Esophagus squamous epithelium (tissue), 4 donors: ENCODE data around the gene ANKRD63.

Source experiments
- CTCF ChIP-seq, 6 experiments: fragments of 450-650 bp in 4 of 6; fragments of 200-600 bp in 2 of 6; sonication (generic) in 2 of 6; IDR thresholded peaks; one replicate each; pipeline ENCODE4 v1.5.1; 2016 to 2019; ENCODE audit warnings: antibody characterized with exemption in 6 of 6, mild to moderate bottlenecking in 4 of 6, moderate library complexity in 4 of 6
- POLR2A ChIP-seq, 4 donors: fragments of 450-650 bp; IDR thresholded peaks; one replicate each; pipeline ENCODE4 v1.6.1; 2017; ENCODE audit warnings: antibody characterized with exemption in 4 of 4, mild to moderate bottlenecking in 4 of 4, moderate library complexity in 3 of 4

GRCh38 chr15:40306908-40307307, 24.0 kb upstream of the ANKRD63 start:
- TF ChIP-seq CTCF (IDR thresholded peaks at IDR 0.05) = no peak
- no peak for TF ChIP-seq POLR2A (IDR thresholded peaks at IDR 0.05)
